Placental epithelial cell (primary cell): ENCODE measurements around the gene VDAC2. TPM values are rescaled to one million over a fixed set of nuclear protein-coding genes. Genes with fewer than 3 reads are reported as not detected.

Experiments
- small RNA-seq: library from RNA; depleted of rRNA; stranded (forward); fragments of <200 nt; gene quantifications from one replicate; pipeline ENCODE3, GENCODE V24; 2012
- total RNA-seq: library from RNA; depleted of rRNA; stranded (reverse); fragments of >200 nt; gene quantifications from 2 replicates; pipeline ENCODE4 v1.2.3, GENCODE V29; 2012

The VDAC2 gene, protein sequence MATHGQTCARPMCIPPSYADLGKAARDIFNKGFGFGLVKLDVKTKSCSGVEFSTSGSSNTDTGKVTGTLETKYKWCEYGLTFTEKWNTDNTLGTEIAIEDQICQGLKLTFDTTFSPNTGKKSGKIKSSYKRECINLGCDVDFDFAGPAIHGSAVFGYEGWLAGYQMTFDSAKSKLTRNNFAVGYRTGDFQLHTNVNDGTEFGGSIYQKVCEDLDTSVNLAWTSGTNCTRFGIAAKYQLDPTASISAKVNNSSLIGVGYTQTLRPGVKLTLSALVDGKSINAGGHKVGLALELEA
- total RNA-seq: 162 and 204 TPM in 2 replicates

DNA sequence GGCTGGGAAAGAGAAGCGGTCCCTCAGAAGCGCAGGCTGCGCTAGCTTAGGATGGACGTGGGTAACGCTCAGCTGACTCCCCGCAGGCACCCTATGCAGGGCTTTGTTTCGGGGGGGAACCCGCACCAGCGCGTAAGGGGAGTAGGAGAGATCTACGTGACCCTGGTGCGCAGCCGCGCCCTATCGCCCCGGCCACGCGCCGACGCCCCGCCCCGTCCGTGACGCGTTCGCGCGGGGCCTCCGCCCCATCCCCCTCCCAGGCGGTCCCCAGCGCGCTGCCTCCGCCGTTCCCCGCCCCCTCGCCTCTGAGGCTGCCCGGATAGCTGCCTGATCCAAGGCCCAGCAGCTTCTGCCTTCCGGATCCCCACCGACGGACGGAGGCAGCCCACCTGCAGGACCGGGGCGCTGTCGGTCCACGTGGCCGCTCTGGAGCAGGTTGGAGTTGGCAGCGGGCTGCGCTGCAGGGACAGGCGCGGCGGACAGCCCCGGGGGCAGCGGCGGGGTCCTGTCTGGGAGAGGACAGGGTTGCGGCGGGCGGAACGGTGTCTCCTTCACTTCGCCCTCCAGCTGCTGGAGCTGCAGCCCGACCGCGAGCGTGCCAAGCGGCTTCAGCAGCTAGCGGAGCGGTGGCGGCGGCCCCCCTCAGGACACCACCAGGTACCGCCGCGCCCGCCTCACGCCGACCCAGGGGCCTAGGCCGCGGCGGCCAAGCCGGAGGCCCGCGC, at the start of gene VDAC2:
VDAC2 (plus strand) TSS at position 515 of the 725 bp plus-strand sequence. CDS start 363 bp downstream, outside the sequence.

DNA sequence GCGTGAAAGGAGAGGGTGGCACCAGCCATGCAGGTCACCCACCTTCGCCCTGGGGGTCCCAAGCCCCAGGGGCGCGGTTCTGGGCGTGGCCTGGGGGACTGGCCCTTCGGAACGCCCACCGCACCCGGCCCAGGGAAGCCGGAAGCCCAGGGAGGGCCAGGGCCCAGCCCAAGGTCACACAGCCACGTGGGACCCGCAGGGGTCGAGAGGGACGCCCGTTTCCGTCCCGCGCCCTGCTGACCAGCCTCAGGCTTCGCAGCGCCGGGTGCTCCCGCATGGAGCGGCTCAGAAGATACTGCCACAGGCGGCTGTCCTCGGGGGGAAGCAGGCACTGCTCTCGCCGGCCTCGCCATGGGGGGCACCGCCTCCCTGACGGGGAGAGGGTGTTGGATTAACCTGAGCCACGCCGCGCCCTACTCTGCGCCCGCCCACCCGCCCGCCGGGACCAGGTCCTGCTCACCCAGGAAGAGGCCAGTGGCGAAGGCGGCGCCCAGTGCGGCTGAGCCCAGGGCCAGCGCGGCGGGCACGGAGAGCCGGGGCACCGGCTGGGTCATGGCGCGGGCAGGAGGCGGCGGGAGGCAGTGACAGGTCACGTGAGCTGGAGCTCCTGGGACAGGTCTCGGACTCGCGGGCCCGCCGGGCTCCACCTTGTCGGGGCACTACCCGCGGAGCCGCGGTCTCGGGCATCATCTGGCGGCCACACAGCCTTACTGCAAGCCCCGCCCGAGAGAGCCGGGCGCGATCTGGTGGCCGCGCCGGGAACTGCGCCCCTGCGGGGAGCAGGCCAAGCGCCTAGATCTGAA, 25.0 kb downstream of the VDAC2 start, which contains the start of gene COMTD1:
COMTD1 (minus strand) TSS at position 583 of the 803 bp plus-strand sequence; CDS start at position 554, 29 bp downstream.

Small RNA genes within 50 kb of the gene (small RNA-seq; reads per million reads assigned to genes)
- gene HMGA1P5 (not detected), gene RPL39P25 (not detected)

Other genes starting within 250 kb of the VDAC2 start
- 13.0 and 20.5 TPM in 2 replicates for gene SAMD8, start 99.1 kb upstream of the VDAC2 start, total RNA-seq
- 11.8 and 20.7 TPM in 2 replicates for gene COMTD1, start 25.2 kb downstream of the VDAC2 start, total RNA-seq
- gene ZNF503, start 191.0 kb downstream of the VDAC2 start, total RNA-seq: 14.1 and 18.1 TPM in 2 replicates
- gene LRMDA, start 220.8 kb downstream of the VDAC2 start, total RNA-seq: 2.0 and 3.9 TPM in 2 replicates